RWPE2 (cell line): ENCODE data around the gene VMAC.

Experiments used
- ATAC-seq: fragments of 200-7000 bp; cut with Tn5 transposase; 3 replicates; pipeline ENCODE4 v1.9.1; 2021; ENCODE audit warnings: low read depth
- DNase-seq: peaks from one replicate; pipeline ENCODE4 v3.0.0-alpha.2; 2020; ENCODE audit warnings: low spot score
- H3K27ac ChIP-seq: fragments of 450-650 bp; 2 replicates; pipeline ENCODE4 v1.5.1; 2017; ENCODE audit warnings: mild to moderate bottlenecking; ENCODE audit not compliant: poor library complexity, severe bottlenecking
- H3K27me3 ChIP-seq: fragments of 250-450 bp; sonication (Bioruptor Pico); 2 replicates; pipeline ENCODE4 v1.5.1; 2021; ENCODE audit warnings: mild to moderate bottlenecking, moderate library complexity; ENCODE audit not compliant: insufficient read depth, poor library complexity, severe bottlenecking
- H3K36me3 ChIP-seq: fragments of 250-450 bp; sonication (Bioruptor Pico); 2 replicates; pipeline ENCODE4 v1.5.1; 2020; ENCODE audit warnings: low read depth, mild to moderate bottlenecking, moderate library complexity
- H3K4me1 ChIP-seq: fragments of 250-450 bp; sonication (Bioruptor Pico); 2 replicates; pipeline ENCODE4 v1.5.1; 2021; ENCODE audit warnings: mild to moderate bottlenecking, moderate library complexity; ENCODE audit not compliant: insufficient read depth, poor library complexity, severe bottlenecking
- H3K4me3 ChIP-seq: fragments of 250-450 bp; sonication (Bioruptor Pico); 2 replicates; pipeline ENCODE4 v1.5.1; 2021; ENCODE audit warnings: mild to moderate bottlenecking, moderate library complexity; ENCODE audit not compliant: severe bottlenecking
- H3K9me3 ChIP-seq: fragments of 250-450 bp; sonication (Bioruptor Pico); 2 replicates; pipeline ENCODE4 v1.5.1; 2021; ENCODE audit warnings: mild to moderate bottlenecking, moderate library complexity; ENCODE audit not compliant: severe bottlenecking
- TF ChIP-seq, protein P1 (sequence below): fragments of 450-650 bp; IDR thresholded peaks from one replicate; pipeline ENCODE4 v1.5.1; 2017; ENCODE audit warnings: mild to moderate bottlenecking, moderate library complexity; ENCODE audit not compliant: poor library complexity, severe bottlenecking

Gene VMAC

DNA sequence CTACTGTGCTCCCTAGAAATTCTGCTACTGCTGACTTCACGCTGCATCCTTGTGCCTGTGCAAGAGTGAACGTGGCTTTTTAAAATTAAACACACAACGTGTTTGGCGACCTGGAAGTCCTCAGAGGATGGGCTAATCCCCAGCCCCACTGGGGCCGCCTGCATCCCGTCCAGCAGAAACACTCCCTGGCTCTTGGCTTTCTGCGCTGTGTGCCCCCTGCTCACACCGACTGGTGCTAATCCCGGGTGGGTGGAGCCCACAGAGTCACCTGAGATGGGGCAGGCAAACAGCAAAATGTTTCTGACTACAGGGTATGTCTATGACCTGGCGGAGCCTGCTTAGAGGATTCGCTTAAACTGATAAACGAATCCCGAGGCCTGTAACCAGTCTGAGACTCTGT lies 24.5 kb downstream of the VMAC start:
- TF ChIP-seq, protein P1, sequence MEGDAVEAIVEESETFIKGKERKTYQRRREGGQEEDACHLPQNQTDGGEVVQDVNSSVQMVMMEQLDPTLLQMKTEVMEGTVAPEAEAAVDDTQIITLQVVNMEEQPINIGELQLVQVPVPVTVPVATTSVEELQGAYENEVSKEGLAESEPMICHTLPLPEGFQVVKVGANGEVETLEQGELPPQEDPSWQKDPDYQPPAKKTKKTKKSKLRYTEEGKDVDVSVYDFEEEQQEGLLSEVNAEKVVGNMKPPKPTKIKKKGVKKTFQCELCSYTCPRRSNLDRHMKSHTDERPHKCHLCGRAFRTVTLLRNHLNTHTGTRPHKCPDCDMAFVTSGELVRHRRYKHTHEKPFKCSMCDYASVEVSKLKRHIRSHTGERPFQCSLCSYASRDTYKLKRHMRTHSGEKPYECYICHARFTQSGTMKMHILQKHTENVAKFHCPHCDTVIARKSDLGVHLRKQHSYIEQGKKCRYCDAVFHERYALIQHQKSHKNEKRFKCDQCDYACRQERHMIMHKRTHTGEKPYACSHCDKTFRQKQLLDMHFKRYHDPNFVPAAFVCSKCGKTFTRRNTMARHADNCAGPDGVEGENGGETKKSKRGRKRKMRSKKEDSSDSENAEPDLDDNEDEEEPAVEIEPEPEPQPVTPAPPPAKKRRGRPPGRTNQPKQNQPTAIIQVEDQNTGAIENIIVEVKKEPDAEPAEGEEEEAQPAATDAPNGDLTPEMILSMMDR: no peak
- Histone ChIP-seq H3K36me3 (peaks cover 43% of the 10 kb centered on the region), H3K27me3 (no peaks in the 10 kb centered on the region)

DNA sequence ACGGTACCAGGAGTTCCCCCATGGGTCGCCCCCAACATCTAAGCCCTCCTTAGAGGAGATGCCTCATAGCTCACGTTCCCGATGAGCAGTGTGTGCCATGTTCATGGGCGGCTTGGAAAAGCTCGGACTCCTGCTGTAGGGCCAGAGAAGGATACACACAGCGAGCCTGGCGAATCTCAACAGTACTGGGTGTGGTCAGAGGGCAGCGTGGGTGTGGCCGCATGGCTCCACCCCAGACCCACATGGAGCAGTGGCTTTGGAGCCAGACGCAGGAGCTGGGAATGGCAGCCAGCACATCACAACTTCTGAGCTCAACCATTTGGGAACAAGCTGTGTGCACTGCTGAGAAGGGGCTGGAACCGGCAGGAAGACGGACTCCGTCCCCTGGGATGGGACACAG lies 25.0 kb downstream of the VMAC start:
- Histone ChIP-seq H3K36me3 (peaks cover 43% of the 10 kb centered on the region), H3K4me1 (no peaks in the 10 kb centered on the region), H3K27me3 (no peaks in the 10 kb centered on the region), H3K4me3 (no peak overlapping the region), H3K9me3 (no peaks in the 10 kb centered on the region), H3K27ac (no peak overlapping the region)
- ATAC-seq (no peak), DNase-seq (no peak)
- TF ChIP-seq, protein P1: no peak

More for the DNA sequence above, 24.5 kb downstream of the VMAC start:
- DNase-seq (no peak), ATAC-seq (no peak)
- Histone ChIP-seq H3K27ac (no peak overlapping the region), H3K4me3 (no peak overlapping the region), H3K4me1 (no peaks in the 10 kb centered on the region), H3K9me3 (no peaks in the 10 kb centered on the region)

DNA sequence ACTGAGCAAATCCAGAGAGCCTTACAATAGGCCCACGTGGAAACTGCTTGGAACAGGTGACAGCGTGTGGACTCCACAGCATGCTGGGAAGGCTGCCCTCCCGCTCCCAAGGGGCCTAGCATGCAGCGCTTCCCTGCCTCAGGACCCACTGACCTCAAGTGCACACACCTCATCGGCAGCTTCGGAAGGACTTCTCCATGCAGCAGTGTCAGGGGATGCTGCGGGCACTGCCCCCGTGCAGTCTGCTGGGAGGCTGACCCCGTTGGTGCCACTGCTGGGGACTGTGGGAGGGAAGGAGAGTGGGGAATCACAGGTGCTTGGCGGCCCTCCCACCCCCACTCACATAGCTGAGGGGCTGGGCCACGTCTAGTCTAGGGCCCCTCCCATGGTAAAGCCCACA lies 26.6 kb downstream of the VMAC start:
- TF ChIP-seq, protein P1: no peak
- Histone ChIP-seq H3K27me3 (no peaks in the 10 kb centered on the region), H3K27ac (no peak overlapping the region), H3K9me3 (no peaks in the 10 kb centered on the region), H3K36me3 (peaks cover 28% of the 10 kb centered on the region), H3K4me1 (no peaks in the 10 kb centered on the region), H3K4me3 (no peak overlapping the region)
- ATAC-seq: no peak
- DNase-seq: no peak

DNA sequence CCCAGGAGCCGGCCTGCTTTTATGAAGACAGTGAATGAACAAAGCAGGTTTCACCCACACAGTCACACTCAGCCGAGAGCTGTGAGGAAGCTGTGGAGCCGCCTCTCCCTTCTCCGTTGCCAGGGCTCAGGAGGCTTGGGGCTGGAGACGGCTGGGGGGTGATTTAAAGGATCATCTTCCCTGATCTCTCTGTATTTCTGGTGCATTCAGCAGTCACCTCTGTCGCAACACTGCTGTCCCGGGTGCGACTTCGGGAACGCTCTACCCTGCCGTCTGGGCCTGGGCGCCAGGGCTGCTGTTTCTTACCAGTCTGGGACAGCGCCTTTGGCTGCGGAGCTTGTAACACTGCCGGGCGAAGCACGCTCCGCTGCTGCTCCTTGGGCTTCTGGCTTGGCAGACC lies 27.5 kb downstream of the VMAC start:
- peaks cover 24% of the 10 kb centered on the region for H3K36me3 ChIP-seq
- DNase-seq: no peak
- TF ChIP-seq, protein P1: no peak

DNA sequence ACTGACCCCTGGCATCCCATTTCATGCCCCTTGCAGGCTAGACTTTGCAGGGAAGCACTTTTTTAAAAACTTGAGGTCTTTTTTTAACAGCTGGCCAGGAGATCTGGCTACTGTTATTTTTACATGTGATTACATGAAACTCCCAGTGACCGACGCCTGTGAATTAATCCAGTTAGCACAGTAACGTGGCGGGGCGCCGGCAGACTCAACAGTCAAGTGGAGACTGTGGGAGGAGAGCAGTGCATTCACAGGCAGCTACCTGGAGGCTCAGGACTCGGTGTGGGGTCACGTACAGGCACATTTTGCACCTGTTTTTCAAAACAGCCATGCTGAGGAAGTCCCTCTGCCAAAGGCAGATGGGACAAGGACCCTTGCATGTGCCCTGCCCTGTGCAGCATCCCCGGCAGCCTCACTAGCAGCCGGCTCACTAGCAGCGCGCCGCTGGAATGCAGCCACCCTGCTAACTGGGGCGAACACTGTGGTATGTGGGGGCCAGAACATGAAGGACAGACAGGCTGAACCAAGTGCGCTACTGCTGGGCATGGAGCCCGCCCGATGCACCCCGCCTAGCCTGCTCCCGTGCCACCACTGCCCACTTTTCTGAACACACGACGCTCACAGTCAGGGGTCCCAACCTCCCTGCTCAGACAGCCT lies 28.1 kb downstream of the VMAC start:
- TF ChIP-seq, protein P1: no peak
- DNase-seq: no peak
- H3K4me1 ChIP-seq: no peaks in the 10 kb centered on the region
- no peak overlapping the region for H3K27ac ChIP-seq
- no peaks in the 10 kb centered on the region for H3K27me3 ChIP-seq
- no peak overlapping the region for H3K4me3 ChIP-seq
- ATAC-seq: no peak
- no peaks in the 10 kb centered on the region for H3K9me3 ChIP-seq
- H3K36me3 ChIP-seq: peaks cover 18% of the 10 kb centered on the region

More for the DNA sequence above, 27.5 kb downstream of the VMAC start:
- no peaks in the 10 kb centered on the region for H3K27me3 ChIP-seq
- H3K27ac ChIP-seq: no peak overlapping the region
- H3K4me3 ChIP-seq: no peak overlapping the region
- H3K9me3 ChIP-seq: no peaks in the 10 kb centered on the region
- ATAC-seq: no peak
- H3K4me1 ChIP-seq: no peaks in the 10 kb centered on the region
